ENCODE measurements around the gene SHROOM4. TPM values are rescaled to one million over a fixed set of nuclear protein-coding genes. Genes with fewer than 3 reads are reported as not detected.

SHROOM4 gene
- total RNA-seq, 2 experiments from 2014 or later = not detected

DNA sequence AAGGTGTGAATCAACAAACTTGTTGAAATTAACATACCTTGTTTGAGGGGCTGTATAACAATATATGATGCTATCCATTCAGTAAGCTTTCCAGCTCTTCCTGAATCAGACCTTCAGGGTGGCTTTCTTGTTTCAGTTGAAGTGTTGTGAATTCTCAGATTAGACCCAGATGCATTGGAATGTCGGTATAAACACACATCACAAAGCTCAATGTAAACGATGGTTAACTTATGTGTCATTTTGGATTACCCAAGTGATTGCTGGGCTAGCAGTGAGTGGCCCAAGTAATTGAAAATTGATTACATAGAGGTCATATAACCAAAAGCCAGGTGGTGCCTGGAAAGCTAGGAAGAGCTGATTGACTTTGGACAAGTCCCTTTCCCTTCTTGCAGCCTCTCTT, 115.0 kb downstream of the SHROOM4 start:
- CTCF ChIA-PET (ENCODE audit: unreplicated experiment) = no interaction called here
- BruUV-seq (replicated peaks) = no TSS peak
- intact Hi-C loops (cut with micrococcal nuclease; ENCODE audit: unreplicated experiment) = loop anchor here (10.0 kb wide), 2 partner anchors 206 to 1566 kb away; no protein-coding TSS in a partner anchor

DNA sequence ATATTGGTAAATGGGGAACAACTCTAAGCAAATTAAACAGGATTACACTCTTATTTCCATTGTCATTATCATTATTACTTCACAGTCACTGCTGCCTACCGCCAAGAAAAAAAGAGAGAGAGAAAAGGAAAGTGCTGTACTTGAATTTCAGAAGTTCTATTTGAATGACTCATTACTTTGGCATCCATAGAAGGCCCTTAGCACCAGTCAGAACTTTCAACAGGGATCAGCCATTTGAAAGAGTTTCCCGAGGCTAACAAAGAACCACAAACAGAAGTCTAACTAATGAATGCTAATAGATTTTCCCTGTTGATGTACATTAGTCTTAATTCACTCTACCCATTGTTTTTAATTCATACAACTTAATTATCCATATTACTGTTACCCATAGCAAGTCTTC, 116.3 kb downstream of the SHROOM4 start:
- H3K4me3 ChIP-seq (ENCODE audit: low read depth, low read length, poor library complexity, severe bottlenecking) = no peak overlapping the region
- no peaks in the 10 kb centered on the region for H3K9me3 ChIP-seq (ENCODE audit: low read length)
- H3K27ac ChIP-seq (ENCODE audit: low read depth, low read length, poor library complexity, severe bottlenecking) = no peak overlapping the region
- intact Hi-C loops (cut with micrococcal nuclease; ENCODE audit: unreplicated experiment) = loop anchor here (10.0 kb wide), 2 partner anchors 207 to 1567 kb away; no protein-coding TSS in a partner anchor
- no peaks in the 10 kb centered on the region for H3K79me2 ChIP-seq (ENCODE audit: insufficient read depth, low read depth, low read length)
- TF ChIP-seq, protein P1, sequence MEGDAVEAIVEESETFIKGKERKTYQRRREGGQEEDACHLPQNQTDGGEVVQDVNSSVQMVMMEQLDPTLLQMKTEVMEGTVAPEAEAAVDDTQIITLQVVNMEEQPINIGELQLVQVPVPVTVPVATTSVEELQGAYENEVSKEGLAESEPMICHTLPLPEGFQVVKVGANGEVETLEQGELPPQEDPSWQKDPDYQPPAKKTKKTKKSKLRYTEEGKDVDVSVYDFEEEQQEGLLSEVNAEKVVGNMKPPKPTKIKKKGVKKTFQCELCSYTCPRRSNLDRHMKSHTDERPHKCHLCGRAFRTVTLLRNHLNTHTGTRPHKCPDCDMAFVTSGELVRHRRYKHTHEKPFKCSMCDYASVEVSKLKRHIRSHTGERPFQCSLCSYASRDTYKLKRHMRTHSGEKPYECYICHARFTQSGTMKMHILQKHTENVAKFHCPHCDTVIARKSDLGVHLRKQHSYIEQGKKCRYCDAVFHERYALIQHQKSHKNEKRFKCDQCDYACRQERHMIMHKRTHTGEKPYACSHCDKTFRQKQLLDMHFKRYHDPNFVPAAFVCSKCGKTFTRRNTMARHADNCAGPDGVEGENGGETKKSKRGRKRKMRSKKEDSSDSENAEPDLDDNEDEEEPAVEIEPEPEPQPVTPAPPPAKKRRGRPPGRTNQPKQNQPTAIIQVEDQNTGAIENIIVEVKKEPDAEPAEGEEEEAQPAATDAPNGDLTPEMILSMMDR (conservative IDR thresholded peaks at IDR 0.05; ENCODE audit: low read length) = no peak
- TF ChIP-seq EZH2phosphoT487 (IDR thresholded peaks at IDR 0.05; ENCODE audit: borderline replicate concordance, low read depth, low read length) = no peak
- H2AFZ ChIP-seq (ENCODE audit: low read length) = no peak overlapping the region
- POLR2A ChIA-PET = no interaction called here
- no peaks in the 10 kb centered on the region for H4K20me1 ChIP-seq (ENCODE audit: insufficient read depth, low read length)
- H3K4me1 ChIP-seq (ENCODE audit: insufficient read depth, low read length, poor library complexity, severe bottlenecking) = no peaks in the 10 kb centered on the region
- CTCF ChIA-PET (ENCODE audit: unreplicated experiment) = no interaction called here
- H3K36me3 ChIP-seq (ENCODE audit: insufficient read depth, low read length) = no peaks in the 10 kb centered on the region
- no peak for DNase-seq (ENCODE audit: low spot score)
- H3K9me2 ChIP-seq (ENCODE audit: insufficient read depth, low read length) = no peaks in the 10 kb centered on the region
- no TSS peak for BruUV-seq (replicated peaks)
- H3K4me2 ChIP-seq (ENCODE audit: low read length) = no peak overlapping the region

More for the DNA sequence above, 115.0 kb downstream of the SHROOM4 start:
- no peak for DNase-seq (ENCODE audit: low spot score)
- Histone ChIP-seq H3K4me2 (ENCODE audit: low read length) (no peak overlapping the region), H3K36me3 (ENCODE audit: insufficient read depth, low read length) (no peaks in the 10 kb centered on the region), H3K9me3 (ENCODE audit: low read length) (no peaks in the 10 kb centered on the region), H3K4me3 (ENCODE audit: low read depth, low read length, poor library complexity, severe bottlenecking) (no peak overlapping the region), H4K20me1 (ENCODE audit: insufficient read depth, low read length) (no peaks in the 10 kb centered on the region), H3K79me2 (ENCODE audit: insufficient read depth, low read depth, low read length) (no peaks in the 10 kb centered on the region), H2AFZ (ENCODE audit: low read length) (no peak overlapping the region), H3K9me2 (ENCODE audit: insufficient read depth, low read length) (no peaks in the 10 kb centered on the region), H3K27ac (ENCODE audit: low read depth, low read length, poor library complexity, severe bottlenecking) (no peak overlapping the region), H3K4me1 (ENCODE audit: insufficient read depth, low read length, poor library complexity, severe bottlenecking) (no peaks in the 10 kb centered on the region)
- POLR2A ChIA-PET = no interaction called here
- no peak for TF ChIP-seq EZH2phosphoT487 (IDR thresholded peaks at IDR 0.05; ENCODE audit: borderline replicate concordance, low read depth, low read length)
- TF ChIP-seq, protein P1 (conservative IDR thresholded peaks at IDR 0.05; ENCODE audit: low read length) = no peak

DNA sequence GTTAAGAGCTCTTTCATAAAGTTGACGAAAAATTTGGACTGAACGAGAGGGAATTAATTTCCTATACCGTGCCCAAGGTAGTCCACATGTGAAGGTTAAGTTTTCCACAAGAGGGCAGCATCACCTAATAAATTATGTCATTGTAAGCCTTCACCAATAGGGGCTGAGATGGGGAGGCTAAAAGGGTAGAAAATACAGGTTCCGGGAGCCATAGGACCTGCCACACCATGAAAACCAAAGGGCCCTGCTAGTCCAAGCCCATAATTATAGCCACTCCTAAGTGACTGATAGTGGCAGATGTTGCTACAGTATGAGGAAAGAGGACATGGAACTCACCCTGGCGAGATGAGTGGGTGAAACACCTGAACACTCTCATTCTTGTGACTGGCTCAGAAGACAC, 122.2 kb downstream of the SHROOM4 start:
- no TSS peak for BruUV-seq (replicated peaks)
- ChIA-PET POLR2A (interaction anchor here (0.6 kb wide), 1 partner anchor 578 kb away, joined by 5 read pairs; no protein-coding TSS in a partner anchor), CTCF (ENCODE audit: unreplicated experiment) (no interaction called here)
- H3K9me3 ChIP-seq (ENCODE audit: low read length) = no peaks in the 10 kb centered on the region
- H3K79me2 ChIP-seq (ENCODE audit: insufficient read depth, low read depth, low read length) = no peaks in the 10 kb centered on the region
- intact Hi-C loops (cut with micrococcal nuclease; ENCODE audit: unreplicated experiment) = loop anchor here (5.0 to 10.0 kb wide), 3 partner anchors 213 to 1573 kb away; no protein-coding TSS in a partner anchor
- H3K36me3 ChIP-seq (ENCODE audit: insufficient read depth, low read length) = no peaks in the 10 kb centered on the region
- no peaks in the 10 kb centered on the region for H4K20me1 ChIP-seq (ENCODE audit: insufficient read depth, low read length)
- peak; percentile 55 for DNase-seq (ENCODE audit: low spot score)
- TF ChIP-seq, protein P1 (conservative IDR thresholded peaks at IDR 0.05; ENCODE audit: low read length) = peak; percentile 73
- no peak for TF ChIP-seq EZH2phosphoT487 (IDR thresholded peaks at IDR 0.05; ENCODE audit: borderline replicate concordance, low read depth, low read length)
- no peak overlapping the region for H3K4me3 ChIP-seq (ENCODE audit: low read depth, low read length, poor library complexity, severe bottlenecking)
- H3K4me2 ChIP-seq (ENCODE audit: low read length) = no peak overlapping the region
- H2AFZ ChIP-seq (ENCODE audit: low read length) = no peak overlapping the region
- no peak overlapping the region for H3K27ac ChIP-seq (ENCODE audit: low read depth, low read length, poor library complexity, severe bottlenecking)
- no peaks in the 10 kb centered on the region for H3K9me2 ChIP-seq (ENCODE audit: insufficient read depth, low read length)
- no peaks in the 10 kb centered on the region for H3K4me1 ChIP-seq (ENCODE audit: insufficient read depth, low read length, poor library complexity, severe bottlenecking)
